Ovary (tissue), 3 donors: ENCODE results near the gene CACHD1.

Experiments
- POLR2A ChIP-seq: fragments of 450-650 bp; IDR thresholded peaks from one replicate; pipeline ENCODE4 v1.6.1; 2017; ENCODE audit warnings: antibody characterized with exemption, mild to moderate bottlenecking, moderate library complexity
- TF ChIP-seq, protein P1 (sequence below), 3 donors: fragments of 450-650 bp in 2 of 3; fragments of 200-600 bp in 1 of 3; IDR thresholded peaks; one replicate each; pipeline versions ENCODE4 v1.5.1 to v1.8.0; 2016 to 2022; ENCODE audit warnings: antibody characterized with exemption in 3 of 3, mild to moderate bottlenecking in 1 of 3
- donor health status: DM: no; HTN: no; CAD: no.

GRCh38 chr1:64433747-64434146, 36.2 kb upstream of the CACHD1 start:
- TF ChIP-seq, protein P1, sequence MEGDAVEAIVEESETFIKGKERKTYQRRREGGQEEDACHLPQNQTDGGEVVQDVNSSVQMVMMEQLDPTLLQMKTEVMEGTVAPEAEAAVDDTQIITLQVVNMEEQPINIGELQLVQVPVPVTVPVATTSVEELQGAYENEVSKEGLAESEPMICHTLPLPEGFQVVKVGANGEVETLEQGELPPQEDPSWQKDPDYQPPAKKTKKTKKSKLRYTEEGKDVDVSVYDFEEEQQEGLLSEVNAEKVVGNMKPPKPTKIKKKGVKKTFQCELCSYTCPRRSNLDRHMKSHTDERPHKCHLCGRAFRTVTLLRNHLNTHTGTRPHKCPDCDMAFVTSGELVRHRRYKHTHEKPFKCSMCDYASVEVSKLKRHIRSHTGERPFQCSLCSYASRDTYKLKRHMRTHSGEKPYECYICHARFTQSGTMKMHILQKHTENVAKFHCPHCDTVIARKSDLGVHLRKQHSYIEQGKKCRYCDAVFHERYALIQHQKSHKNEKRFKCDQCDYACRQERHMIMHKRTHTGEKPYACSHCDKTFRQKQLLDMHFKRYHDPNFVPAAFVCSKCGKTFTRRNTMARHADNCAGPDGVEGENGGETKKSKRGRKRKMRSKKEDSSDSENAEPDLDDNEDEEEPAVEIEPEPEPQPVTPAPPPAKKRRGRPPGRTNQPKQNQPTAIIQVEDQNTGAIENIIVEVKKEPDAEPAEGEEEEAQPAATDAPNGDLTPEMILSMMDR (IDR thresholded peaks at IDR 0.05), result no peak
- no peak for TF ChIP-seq POLR2A
